K562 (cell line): Measurements from ENCODE around the gene OTUD1. TPM values are rescaled to one million over a fixed set of nuclear protein-coding genes. Genes with fewer than 3 reads are reported as not detected.

Experiments used
- CREB1 ChIP-seq, 2 experiments: sonication (generic) in 1 of 2; formaldehyde crosslinking in 1 of 2; IDR thresholded peaks; 2 replicates each; pipeline versions ENCODE4 v1.6.1 to v1.8.0; 2012 to 2022; ENCODE audit warnings: inconsistent platforms in 1 of 2, mild to moderate bottlenecking in 1 of 2, missing genetic modification reagents in 1 of 2, moderate library complexity in 1 of 2
- ETV1 ChIP-seq: fragments of 450-650 bp; conservative IDR thresholded peaks from 2 replicates; pipeline ENCODE4 v1.6.1; 2016; ENCODE audit warnings: missing genetic modification characterization, control low read depth, low read depth, missing compliant biosample characterization
- RBM25 ChIP-seq: fragments of 200-400 bp; formaldehyde crosslinking; IDR thresholded peaks from 2 replicates; pipeline ENCODE4 v1.6.1; 2018; ENCODE audit warnings: low read length, low read depth, moderate library complexity; ENCODE audit not compliant: severe bottlenecking
- polyA plus RNA-seq, 8 experiments: library from polyadenylated mRNA; depleted of rRNA in 4 of 8; stranded (reverse) in 5 of 8; unstranded in 3 of 8; fragments of >200 nt; fragmentation: Nextera tagmentation in 2 of 8; fragmentation: Illumina TruSeq in 1 of 8; extraction: Ambion mirVana in 2 of 8; extraction: Trizol in 1 of 8; gene quantifications; 2 replicates each; pipeline versions ENCODE4 v1.2.1 to v1.2.3, GENCODE V29; 2011 to 2014; ENCODE audit warnings: inconsistent platforms in 1 of 8, missing spikeins in 1 of 8
- total RNA-seq, 7 experiments: library from RNA; depleted of rRNA in 6 of 7; stranded (reverse); fragments of >200 nt in 6 of 7; fragmentation: Illumina TruSeq in 2 of 7; extraction: Trizol in 2 of 7; gene quantifications; 2 replicates each; pipeline versions ENCODE4 v1.2.1 to v1.2.3, GENCODE V29; 2011 to 2021; ENCODE audit warnings: low replicate concordance in 1 of 7
- TF ChIP-seq, protein P1 (sequence below): sonication (generic); formaldehyde crosslinking; IDR thresholded peaks from 2 replicates; pipeline ENCODE4 v1.8.0; 2023; ENCODE audit warnings: mild to moderate bottlenecking, missing genetic modification reagents

OTUD1 gene
- total and polyA plus RNA-seq, 9 of the 15 experiments (the other 6 are each of a cell fraction or from before 2014, with no cell fraction given) = 0.29 to 2.0 (median 0.49) TPM

DNA sequence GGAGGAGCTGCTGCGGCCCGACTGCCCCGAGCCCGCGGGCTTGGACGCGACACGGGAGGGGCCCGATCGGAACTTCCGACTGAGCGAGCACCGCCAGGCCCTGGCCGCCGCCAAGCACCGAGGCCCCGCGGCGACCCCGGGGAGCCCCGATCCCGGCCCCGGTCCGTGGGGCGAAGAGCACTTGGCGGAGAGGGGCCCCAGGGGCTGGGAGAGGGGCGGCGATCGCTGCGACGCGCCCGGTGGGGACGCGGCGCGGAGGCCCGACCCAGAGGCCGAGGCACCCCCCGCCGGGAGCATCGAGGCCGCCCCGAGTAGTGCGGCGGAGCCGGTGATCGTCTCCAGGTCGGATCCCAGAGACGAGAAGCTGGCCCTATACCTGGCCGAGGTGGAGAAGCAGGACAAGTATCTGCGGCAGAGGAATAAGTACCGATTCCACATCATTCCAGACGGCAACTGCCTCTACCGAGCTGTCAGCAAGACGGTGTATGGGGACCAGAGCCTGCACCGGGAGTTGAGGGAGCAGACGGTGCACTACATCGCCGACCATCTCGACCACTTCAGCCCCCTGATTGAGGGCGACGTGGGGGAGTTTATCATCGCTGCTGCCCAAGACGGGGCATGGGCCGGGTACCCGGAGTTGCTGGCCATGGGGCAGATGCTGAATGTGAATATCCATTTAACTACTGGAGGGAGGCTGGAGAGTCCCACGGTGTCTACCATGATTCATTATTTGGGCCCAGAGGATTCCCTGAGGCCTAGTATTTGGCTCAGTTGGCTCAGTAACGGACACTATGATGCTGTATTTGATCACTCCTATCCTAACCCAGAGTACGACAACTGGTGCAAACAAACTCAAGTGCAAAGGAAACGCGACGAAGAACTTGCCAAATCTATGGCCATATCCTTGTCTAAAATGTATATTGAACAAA lies 1.4 kb downstream of the OTUD1 start (continued):
- TF ChIP-seq, protein P1, sequence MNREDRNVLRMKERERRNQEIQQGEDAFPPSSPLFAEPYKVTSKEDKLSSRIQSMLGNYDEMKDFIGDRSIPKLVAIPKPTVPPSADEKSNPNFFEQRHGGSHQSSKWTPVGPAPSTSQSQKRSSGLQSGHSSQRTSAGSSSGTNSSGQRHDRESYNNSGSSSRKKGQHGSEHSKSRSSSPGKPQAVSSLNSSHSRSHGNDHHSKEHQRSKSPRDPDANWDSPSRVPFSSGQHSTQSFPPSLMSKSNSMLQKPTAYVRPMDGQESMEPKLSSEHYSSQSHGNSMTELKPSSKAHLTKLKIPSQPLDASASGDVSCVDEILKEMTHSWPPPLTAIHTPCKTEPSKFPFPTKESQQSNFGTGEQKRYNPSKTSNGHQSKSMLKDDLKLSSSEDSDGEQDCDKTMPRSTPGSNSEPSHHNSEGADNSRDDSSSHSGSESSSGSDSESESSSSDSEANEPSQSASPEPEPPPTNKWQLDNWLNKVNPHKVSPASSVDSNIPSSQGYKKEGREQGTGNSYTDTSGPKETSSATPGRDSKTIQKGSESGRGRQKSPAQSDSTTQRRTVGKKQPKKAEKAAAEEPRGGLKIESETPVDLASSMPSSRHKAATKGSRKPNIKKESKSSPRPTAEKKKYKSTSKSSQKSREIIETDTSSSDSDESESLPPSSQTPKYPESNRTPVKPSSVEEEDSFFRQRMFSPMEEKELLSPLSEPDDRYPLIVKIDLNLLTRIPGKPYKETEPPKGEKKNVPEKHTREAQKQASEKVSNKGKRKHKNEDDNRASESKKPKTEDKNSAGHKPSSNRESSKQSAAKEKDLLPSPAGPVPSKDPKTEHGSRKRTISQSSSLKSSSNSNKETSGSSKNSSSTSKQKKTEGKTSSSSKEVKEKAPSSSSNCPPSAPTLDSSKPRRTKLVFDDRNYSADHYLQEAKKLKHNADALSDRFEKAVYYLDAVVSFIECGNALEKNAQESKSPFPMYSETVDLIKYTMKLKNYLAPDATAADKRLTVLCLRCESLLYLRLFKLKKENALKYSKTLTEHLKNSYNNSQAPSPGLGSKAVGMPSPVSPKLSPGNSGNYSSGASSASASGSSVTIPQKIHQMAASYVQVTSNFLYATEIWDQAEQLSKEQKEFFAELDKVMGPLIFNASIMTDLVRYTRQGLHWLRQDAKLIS (CRISPR knock-in tag) = peak; percentile 56; the same call in 1 of the 2 replicates
- TF ChIP-seq CREB1 (IDR thresholded peaks at IDR 0.05) = no peak
- TF ChIP-seq CREB1 (CRISPR knock-in tag; IDR thresholded peaks at IDR 0.05) = no peak
- TF ChIP-seq RBM25 = peak; percentile 6
- TF ChIP-seq ETV1 = no peak
